GM12891 (cell line): Measurements from ENCODE around the gene SIPA1L3.

Source experiments
- PAX5 ChIP-seq: IDR thresholded peaks from 2 replicates; pipeline ENCODE4 v1.6.1; 2011; ENCODE audit warnings: low read length, moderate library complexity, mild to moderate bottlenecking; ENCODE audit not compliant: insufficient read depth, severe bottlenecking
- POLR2A ChIP-seq: IDR thresholded peaks from 2 replicates; pipeline ENCODE4 v1.6.1; 2011; ENCODE audit warnings: low read depth, low read length, control low read depth
- POLR2AphosphoS5 ChIP-seq: IDR thresholded peaks from 2 replicates; pipeline ENCODE4 v1.6.1; 2011; ENCODE audit warnings: low read depth, low read length, control low read depth
- SPI1 ChIP-seq: IDR thresholded peaks from 2 replicates; pipeline ENCODE4 v1.6.1; 2011; ENCODE audit warnings: low read depth, low read length, control low read depth

DNA sequence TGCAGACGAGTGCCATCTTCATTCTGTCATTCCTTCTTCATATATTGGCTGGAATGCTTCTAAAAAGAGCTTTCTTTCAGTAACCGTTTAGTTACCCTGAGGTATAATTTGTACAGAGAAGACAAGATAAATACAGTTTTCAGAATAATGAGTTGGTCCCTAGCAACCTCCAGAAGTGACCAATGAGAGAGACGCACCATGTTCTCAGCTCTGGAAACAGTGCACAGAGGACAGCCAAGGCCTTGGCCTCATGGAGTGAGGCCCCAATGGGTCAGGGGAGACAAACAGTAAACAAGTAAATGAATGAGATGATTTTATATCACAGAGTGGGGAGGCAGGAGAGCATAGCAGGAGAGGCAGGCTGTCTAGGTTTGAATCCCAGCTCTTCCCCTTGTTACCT, 226.3 kb downstream of the SIPA1L3 start:
- no peak for TF ChIP-seq SPI1
- no peak for TF ChIP-seq POLR2AphosphoS5
- TF ChIP-seq POLR2A = no peak
- TF ChIP-seq PAX5 = no peak
